ENCODE results near the gene CDH4.

DNA sequence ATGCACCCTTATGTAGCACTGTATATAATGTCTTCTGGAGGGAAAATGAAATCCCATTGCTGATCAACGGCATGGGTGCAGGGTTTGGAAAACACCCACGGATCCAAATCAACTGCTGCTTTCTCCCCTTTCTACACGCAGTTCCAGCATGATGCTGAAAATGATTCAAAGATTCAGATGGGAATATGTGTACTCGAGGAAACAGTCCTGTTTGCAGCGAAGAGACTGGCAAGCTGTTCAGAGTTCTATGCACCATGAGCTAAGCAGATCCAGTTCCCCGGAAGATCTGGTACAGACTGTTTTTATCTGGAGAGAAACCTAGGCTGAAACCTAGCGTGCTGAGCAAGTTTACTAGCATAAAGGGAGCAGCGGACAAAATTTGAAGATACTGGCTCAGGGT is 47.9 kb upstream of the CDH4 start:
- TF ChIP-seq CTCF (IDR thresholded peaks at IDR 0.05) (no peak), ZFX (IDR thresholded peaks at IDR 0.05; ENCODE audit: borderline replicate concordance) (no peak)
